H9 (cell line): Measurements from ENCODE around the gene IRAK1BP1. TPM values are rescaled to one million over a fixed set of nuclear protein-coding genes. Genes with fewer than 3 reads are reported as not detected.

Experiments
- DNase-seq: peaks from one replicate; pipeline ENCODE4 v3.0.0-alpha.2; 2017
- H2AFZ ChIP-seq: one replicate; pipeline ENCODE4 v1.6.1; 2013; ENCODE audit warnings: mild to moderate bottlenecking, low read length, control low read depth, moderate library complexity
- H2AK5ac ChIP-seq: 2 replicates; pipeline ENCODE4 v1.6.1; 2013; ENCODE audit warnings: low read length, control low read depth, mixed read lengths; ENCODE audit not compliant: insufficient read length
- H2BK120ac ChIP-seq: one replicate; pipeline ENCODE4 v1.6.1; 2013; ENCODE audit warnings: low read depth, mild to moderate bottlenecking, low read length, control low read depth, inconsistent platforms; ENCODE audit not compliant: poor library complexity, severe bottlenecking
- H2BK12ac ChIP-seq: 2 replicates; pipeline ENCODE4 v1.6.1; 2013; ENCODE audit warnings: low read length, control low read depth, mixed read lengths, low read depth; ENCODE audit not compliant: insufficient read length
- H2BK15ac ChIP-seq: 2 replicates; pipeline ENCODE4 v1.6.1; 2013; ENCODE audit warnings: low read depth, low read length, control low read depth
- H2BK20ac ChIP-seq: one replicate; pipeline ENCODE4 v1.6.1; 2013; ENCODE audit warnings: low read depth, mild to moderate bottlenecking, low read length, control low read depth, inconsistent platforms; ENCODE audit not compliant: poor library complexity, severe bottlenecking
- H2BK5ac ChIP-seq: 2 replicates; pipeline ENCODE4 v1.6.1; 2013; ENCODE audit warnings: low read length, control low read depth, mixed read lengths; ENCODE audit not compliant: insufficient read length
- H3K14ac ChIP-seq: 2 replicates; pipeline ENCODE4 v1.6.1; 2013; ENCODE audit warnings: low read length, control low read depth; ENCODE audit not compliant: insufficient read depth
- H3K18ac ChIP-seq: 2 replicates; pipeline ENCODE4 v1.6.1; 2013; ENCODE audit warnings: low read depth, mild to moderate bottlenecking, mixed read lengths, low read length, control low read depth; ENCODE audit not compliant: insufficient read length
- H3K23ac ChIP-seq: 2 replicates; pipeline ENCODE4 v1.6.1; 2013; ENCODE audit warnings: low read length, control low read depth, mixed read lengths, low read depth; ENCODE audit not compliant: insufficient read length
- H3K23me2 ChIP-seq: 2 replicates; pipeline ENCODE4 v1.6.1; 2013; ENCODE audit warnings: low read depth, mild to moderate bottlenecking, mixed read lengths, low read length, control low read depth; ENCODE audit not compliant: insufficient read length, poor library complexity, severe bottlenecking
- H3K27ac ChIP-seq: 2 replicates; pipeline ENCODE4 v1.5.1; 2013; ENCODE audit warnings: low read length, control low read depth, mixed read lengths, low read depth; ENCODE audit not compliant: insufficient read length
- H3K27me3 ChIP-seq: 2 replicates; pipeline ENCODE4 v1.6.1; 2013; ENCODE audit warnings: low read length, control low read depth, inconsistent platforms; ENCODE audit not compliant: insufficient read depth
- H3K4ac ChIP-seq: 2 replicates; pipeline ENCODE4 v1.6.1; 2013; ENCODE audit warnings: low read depth, mild to moderate bottlenecking, control low read depth, inconsistent platforms, low read length, moderate library complexity
- H3K4me1 ChIP-seq: 2 replicates; pipeline ENCODE4 v1.6.1; 2013; ENCODE audit warnings: low read length, control low read depth, inconsistent platforms; ENCODE audit not compliant: insufficient read depth
- H3K4me2 ChIP-seq: 2 replicates; pipeline ENCODE4 v1.6.1; 2013; ENCODE audit warnings: low read length, control low read depth, mixed read lengths; ENCODE audit not compliant: insufficient read length, insufficient read depth
- H3K56ac ChIP-seq: 2 replicates; pipeline ENCODE4 v1.6.1; 2013; ENCODE audit warnings: low read depth, mild to moderate bottlenecking, mixed read lengths, low read length, control low read depth; ENCODE audit not compliant: insufficient read length
- H3K79me1 ChIP-seq: 2 replicates; pipeline ENCODE4 v1.6.1; 2013; ENCODE audit warnings: low read depth, mild to moderate bottlenecking, moderate library complexity, low read length, control low read depth, inconsistent platforms; ENCODE audit not compliant: insufficient read depth, poor library complexity, severe bottlenecking
- H3K79me2 ChIP-seq: 2 replicates; pipeline ENCODE4 v1.6.1; 2013; ENCODE audit warnings: low read length, control low read depth, inconsistent platforms; ENCODE audit not compliant: insufficient read depth
- H3K9ac ChIP-seq: 2 replicates; pipeline ENCODE4 v1.6.1; 2013; ENCODE audit warnings: low read length, control low read depth, mixed read lengths; ENCODE audit not compliant: insufficient read length; ENCODE audit errors: extremely low read depth
- H3K9me3 ChIP-seq: one replicate; pipeline ENCODE4 v1.6.1; 2013; ENCODE audit warnings: low read depth, low read length, inconsistent platforms; ENCODE audit not compliant: control insufficient read depth
- H3T11ph ChIP-seq: one replicate; pipeline ENCODE4 v1.6.1; 2013; ENCODE audit warnings: mild to moderate bottlenecking, low read length, control low read depth, inconsistent platforms
- H4K20me1 ChIP-seq: one replicate; pipeline ENCODE4 v1.6.1; 2013; ENCODE audit not compliant: control insufficient read depth, insufficient read length, insufficient read depth
- H4K5ac ChIP-seq: 2 replicates; pipeline ENCODE4 v1.6.1; 2013; ENCODE audit warnings: low read depth, mild to moderate bottlenecking, mixed read lengths, low read length, control low read depth; ENCODE audit not compliant: insufficient read length
- H4K8ac ChIP-seq: replicated peaks from 2 replicates; pipeline ENCODE4 v1.6.1; 2013; ENCODE audit warnings: low read length, control low read depth, mixed read lengths, low read depth; ENCODE audit not compliant: insufficient read length
- H4K91ac ChIP-seq: 2 replicates; pipeline ENCODE4 v1.6.1; 2013; ENCODE audit warnings: low read depth, mild to moderate bottlenecking, moderate library complexity, mixed read lengths, low read length, control low read depth; ENCODE audit not compliant: insufficient read length
- H3K27ac Mint-ChIP-seq, 3 experiments: 2 replicates in 2 of 3; 3 replicates in 1 of 3; pipeline ENCODE4 v1.8.0; 2020 to 2021; ENCODE audit warnings: mixed read lengths in 3 of 3, mild to moderate bottlenecking in 1 of 3, moderate library complexity in 1 of 3
- H3K27me3 Mint-ChIP-seq: 2 replicates; pipeline ENCODE4 v1.8.0; 2021; ENCODE audit warnings: low read depth, mild to moderate bottlenecking, moderate library complexity, mixed read lengths
- H3K36me3 Mint-ChIP-seq, 3 experiments: 2 replicates in 2 of 3; 3 replicates in 1 of 3; pipeline ENCODE4 v1.8.0; 2020 to 2021; ENCODE audit warnings: low read depth in 3 of 3, mixed read lengths in 3 of 3; ENCODE audit not compliant: insufficient read depth in 1 of 3
- H3K4me1 Mint-ChIP-seq, 2 experiments: 2 replicates each; pipeline ENCODE4 v1.8.0; 2020; ENCODE audit warnings: mixed read lengths in 2 of 2
- H3K4me3 Mint-ChIP-seq, 2 experiments: 2 replicates in 1 of 2; 3 replicates in 1 of 2; pipeline ENCODE4 v1.8.0; 2020 to 2021; ENCODE audit warnings: mild to moderate bottlenecking in 2 of 2, mixed read lengths in 2 of 2, moderate library complexity in 1 of 2
- H3K9me3 Mint-ChIP-seq, 2 experiments: 2 replicates in 1 of 2; 3 replicates in 1 of 2; pipeline ENCODE4 v1.8.0; 2020; ENCODE audit warnings: mild to moderate bottlenecking in 2 of 2, mixed read lengths in 2 of 2, moderate library complexity in 1 of 2
- WGBS: extraction: QIAGEN DNeasy Blood & Tissue Kit; methylation state at CpG from one replicate; pipeline ENCODE4 v1.1.7; 2013; ENCODE audit warnings: missing lambda C conversion rate, low lambda C conversion rate, mixed read lengths; ENCODE audit not compliant: insufficient read length; ENCODE audit errors: extremely low coverage; 5-methylcytosine and 5-hydroxymethylcytosine counted together
- total RNA-seq: library from RNA; stranded (reverse); gene quantifications from 2 replicates; pipeline ENCODE4 v1.2.1, GENCODE V29; 2021
- TF ChIP-seq, protein P1 (sequence below): fragments of 200-600 bp; sonication (generic); conservative IDR thresholded peaks from 3 replicates; pipeline ENCODE4 v1.8.0; 2021; ENCODE audit warnings: antibody characterized with exemption, mild to moderate bottlenecking

IRAK1BP1 gene
- total RNA-seq, 1 experiment from 2014 or later: 3.8 TPM

DNA sequence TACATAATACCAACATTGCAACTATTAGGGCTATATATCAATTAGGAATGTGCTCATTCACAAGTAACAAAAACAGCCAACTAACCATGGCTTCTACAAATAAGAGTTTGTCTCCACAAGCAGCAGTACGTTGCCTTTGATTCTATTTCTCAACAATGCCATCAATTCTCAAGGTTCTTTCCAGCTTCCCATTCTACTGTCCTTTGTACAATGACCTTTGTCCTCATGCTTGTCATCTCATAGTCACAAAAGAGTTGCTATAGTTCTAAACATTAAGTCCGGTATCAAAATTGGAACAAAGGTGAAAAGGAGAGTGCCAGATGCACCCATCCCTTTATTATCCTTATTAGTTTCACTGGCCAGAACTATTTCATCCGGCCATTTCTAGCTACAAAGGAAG, 30.8 kb upstream of the IRAK1BP1 start:
- H3K14ac ChIP-seq: no peak overlapping the region
- Mint-ChIP-seq H3K27ac (no peak overlapping the region), H3K9me3 (no peaks in the 10 kb centered on the region), H3K4me1 (peaks cover 7 to 8% of the 10 kb centered on the region in 2 experiments), H3K36me3 (peaks cover 0 to 2% (median 0%) of the 10 kb centered on the region in 3 experiments; a peak in 1 of 7 replicates), H3K4me3 (no peak overlapping the region), H3K27me3 (peaks cover 1% of the 10 kb centered on the region; the same call in 1 of the 2 replicates)
- H3K27me3 ChIP-seq: no peaks in the 10 kb centered on the region
- H3K4me1 ChIP-seq: no peaks in the 10 kb centered on the region
- no peak overlapping the region for H2BK20ac ChIP-seq
- H2AFZ ChIP-seq: no peak overlapping the region
- H3K79me1 ChIP-seq: no peaks in the 10 kb centered on the region
- H3K18ac ChIP-seq: no peak overlapping the region
- no peak overlapping the region for H4K8ac ChIP-seq
- no peak overlapping the region for H4K91ac ChIP-seq
- no peak overlapping the region for H3K4ac ChIP-seq
- H3K9ac ChIP-seq: no peak overlapping the region
- TF ChIP-seq, protein P1, sequence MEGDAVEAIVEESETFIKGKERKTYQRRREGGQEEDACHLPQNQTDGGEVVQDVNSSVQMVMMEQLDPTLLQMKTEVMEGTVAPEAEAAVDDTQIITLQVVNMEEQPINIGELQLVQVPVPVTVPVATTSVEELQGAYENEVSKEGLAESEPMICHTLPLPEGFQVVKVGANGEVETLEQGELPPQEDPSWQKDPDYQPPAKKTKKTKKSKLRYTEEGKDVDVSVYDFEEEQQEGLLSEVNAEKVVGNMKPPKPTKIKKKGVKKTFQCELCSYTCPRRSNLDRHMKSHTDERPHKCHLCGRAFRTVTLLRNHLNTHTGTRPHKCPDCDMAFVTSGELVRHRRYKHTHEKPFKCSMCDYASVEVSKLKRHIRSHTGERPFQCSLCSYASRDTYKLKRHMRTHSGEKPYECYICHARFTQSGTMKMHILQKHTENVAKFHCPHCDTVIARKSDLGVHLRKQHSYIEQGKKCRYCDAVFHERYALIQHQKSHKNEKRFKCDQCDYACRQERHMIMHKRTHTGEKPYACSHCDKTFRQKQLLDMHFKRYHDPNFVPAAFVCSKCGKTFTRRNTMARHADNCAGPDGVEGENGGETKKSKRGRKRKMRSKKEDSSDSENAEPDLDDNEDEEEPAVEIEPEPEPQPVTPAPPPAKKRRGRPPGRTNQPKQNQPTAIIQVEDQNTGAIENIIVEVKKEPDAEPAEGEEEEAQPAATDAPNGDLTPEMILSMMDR: no peak
- H3K4me2 ChIP-seq: no peak overlapping the region
- no peaks in the 10 kb centered on the region for H4K20me1 ChIP-seq
- H2BK5ac ChIP-seq: no peak overlapping the region
- WGBS: no CpG with 5 or more reads among the region's 3 CpGs
- H3T11ph ChIP-seq: no peak overlapping the region
- H3K23me2 ChIP-seq: no peaks in the 10 kb centered on the region
- H3K23ac ChIP-seq: no peak overlapping the region
- no peak overlapping the region for H2BK120ac ChIP-seq
- no peaks in the 10 kb centered on the region for H3K9me3 ChIP-seq
- H2BK15ac ChIP-seq: no peak overlapping the region
- H4K5ac ChIP-seq: no peak overlapping the region
- H3K56ac ChIP-seq: no peak overlapping the region
- H3K79me2 ChIP-seq: no peaks in the 10 kb centered on the region
- no peak overlapping the region for H3K27ac ChIP-seq
- no peak overlapping the region for H2BK12ac ChIP-seq
- DNase-seq: no peak
- no peak overlapping the region for H2AK5ac ChIP-seq
